Measurements from ENCODE around the gene CLDN2. TPM values are rescaled to one million over a fixed set of nuclear protein-coding genes. Genes with fewer than 3 reads are reported as not detected.

The CLDN2 gene
- total RNA-seq, 2 experiments from 2014 or later = not detected

DNA sequence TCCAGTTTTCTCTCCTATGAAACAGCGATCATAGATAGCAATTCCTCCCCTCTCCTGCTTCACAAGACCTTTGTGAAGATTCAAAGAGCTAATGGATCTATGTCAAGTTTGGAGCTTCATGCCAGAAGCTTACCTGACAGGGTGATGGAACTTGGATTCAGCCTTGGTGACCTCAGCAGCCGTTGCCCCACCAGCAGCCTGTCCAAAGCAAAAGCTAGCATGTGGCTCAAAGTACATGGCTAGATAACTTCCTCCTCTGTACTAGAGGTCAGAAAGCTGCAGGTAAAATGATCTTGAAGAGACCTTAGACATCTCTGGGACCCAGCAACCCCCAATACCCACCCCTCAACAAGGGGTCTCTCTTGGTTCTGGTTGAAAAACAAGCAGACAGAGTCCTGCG, 18.9 kb upstream of the CLDN2 start:
- DNase-seq = no peak
- POLR2A ChIA-PET = no interaction called here
- H3K36me3 Mint-ChIP-seq = no peaks in the 10 kb centered on the region
- H3K9me3 Mint-ChIP-seq = no peaks in the 10 kb centered on the region
- no peaks in the 10 kb centered on the region for H3K27me3 Mint-ChIP-seq
- no peak overlapping the region for H3K4me3 Mint-ChIP-seq
- H3K4me1 Mint-ChIP-seq (ENCODE audit: low read depth) = no peaks in the 10 kb centered on the region
- CTCF ChIA-PET = no interaction called here
- no peak overlapping the region for H3K27ac Mint-ChIP-seq
- intact Hi-C loops (cut with micrococcal nuclease) = no loop called here

DNA sequence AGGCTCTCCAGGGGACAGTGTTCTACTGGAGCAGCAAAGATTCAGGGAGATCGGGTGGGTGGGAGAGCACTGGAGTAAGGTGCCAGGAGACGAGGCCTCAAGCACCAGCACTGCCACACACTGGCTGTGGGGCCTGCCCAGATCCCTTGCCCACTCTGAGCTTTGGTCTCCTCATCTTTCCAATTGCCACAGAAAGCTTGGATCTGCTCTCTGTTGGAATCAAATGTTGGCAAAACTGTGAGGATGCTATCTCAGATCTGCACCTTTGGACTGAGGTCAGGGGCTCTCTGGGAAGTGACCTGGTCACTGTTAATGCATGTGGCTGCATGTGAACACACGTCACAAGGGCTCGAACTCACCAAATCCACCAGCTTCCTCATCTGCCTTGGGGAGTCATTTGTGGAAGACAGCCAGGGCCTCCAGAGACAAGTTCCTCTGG, 18.4 kb upstream of the CLDN2 start:
- no peaks in the 10 kb centered on the region for H3K36me3 Mint-ChIP-seq
- no peak for DNase-seq
- intact Hi-C loops (cut with micrococcal nuclease) = no loop called here
- H3K4me1 Mint-ChIP-seq (ENCODE audit: low read depth) = no peaks in the 10 kb centered on the region
- ChIA-PET CTCF (no interaction called here), POLR2A (no interaction called here)
- no peaks in the 10 kb centered on the region for H3K27me3 Mint-ChIP-seq
- no peak overlapping the region for H3K4me3 Mint-ChIP-seq
- H3K27ac Mint-ChIP-seq = no peak overlapping the region
- H3K9me3 Mint-ChIP-seq = no peaks in the 10 kb centered on the region

DNA sequence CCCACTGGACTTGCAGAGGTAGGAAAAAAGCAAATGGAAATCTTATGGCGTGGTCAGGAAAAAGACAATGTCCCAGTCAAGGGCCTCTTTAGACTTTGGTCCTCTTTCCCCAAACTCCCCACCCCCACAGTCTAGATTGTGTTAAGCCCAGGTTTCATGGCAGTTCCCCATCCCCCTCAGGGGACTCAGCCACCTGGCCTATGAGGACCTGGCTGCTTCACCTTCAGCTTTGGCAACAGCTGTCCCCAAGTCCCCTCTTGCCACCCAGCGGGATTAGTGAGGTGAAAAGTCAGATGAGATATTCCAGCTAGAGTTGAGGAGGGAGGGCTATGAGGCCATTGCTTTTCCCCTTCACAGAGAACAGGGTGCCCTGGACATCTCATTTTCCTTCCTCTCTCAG, 17.5 kb upstream of the CLDN2 start:
- POLR2A ChIA-PET = no interaction called here

DNA sequence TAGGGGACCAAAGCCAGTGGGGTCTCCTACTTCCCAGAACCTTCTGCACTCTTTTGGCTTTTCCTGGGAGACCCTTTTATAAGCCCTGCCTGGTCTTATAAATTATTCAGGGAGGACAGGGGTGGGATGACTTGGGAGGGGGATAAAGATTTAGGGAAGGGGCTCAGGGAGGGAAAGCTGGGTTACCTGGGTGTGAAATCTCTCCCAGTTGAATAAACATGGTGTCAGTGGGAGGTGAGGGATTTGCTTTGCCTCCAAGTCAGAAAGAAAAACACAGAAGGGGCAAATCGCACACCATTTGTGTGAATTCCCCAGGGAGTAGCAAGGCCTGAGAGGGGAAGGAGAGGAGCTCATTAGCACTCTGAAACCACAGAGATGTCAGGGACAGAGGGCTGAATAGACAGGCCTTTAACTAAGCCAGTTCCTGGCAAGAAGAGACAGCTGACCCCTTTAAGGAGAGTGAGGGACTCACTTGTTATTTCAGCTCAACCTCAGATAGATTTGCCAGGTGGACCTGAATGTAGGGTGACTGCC, 16.8 kb upstream of the CLDN2 start, which contains the start of gene RIPPLY1:
RIPPLY1 (minus strand) TSS at position 51 of the 534 bp plus-strand sequence. CDS start 54 bp downstream, outside the sequence.
- Mint-ChIP-seq H3K36me3 (no peaks in the 10 kb centered on the region), H3K4me3 (no peak within 1 kb of the TSS), H3K27me3 (no peaks in the 10 kb centered on the region), H3K27ac (no peak within 1 kb of the TSS), H3K4me1 (ENCODE audit: low read depth) (no peaks in the 10 kb centered on the region), H3K9me3 (no peaks in the 10 kb centered on the region)
- ChIA-PET CTCF (interaction anchor here (1.2 kb wide), 1 partner anchor 9 kb away, joined by 3 read pairs; no protein-coding TSS in a partner anchor), POLR2A (no interaction called here)
- DNase-seq = no peak
- intact Hi-C loops (cut with micrococcal nuclease) = no loop called here

More for the DNA sequence above, 17.5 kb upstream of the CLDN2 start:
- Mint-ChIP-seq H3K36me3 (no peaks in the 10 kb centered on the region), H3K27ac (no peak overlapping the region), H3K4me3 (no peak overlapping the region), H3K4me1 (ENCODE audit: low read depth) (no peaks in the 10 kb centered on the region), H3K9me3 (no peaks in the 10 kb centered on the region), H3K27me3 (no peaks in the 10 kb centered on the region)
- DNase-seq = no peak
- CTCF ChIA-PET = interaction anchor here (1.2 kb wide), 1 partner anchor 8 kb away, joined by 3 read pairs; no protein-coding TSS in a partner anchor
- intact Hi-C loops (cut with micrococcal nuclease) = no loop called here

DNA sequence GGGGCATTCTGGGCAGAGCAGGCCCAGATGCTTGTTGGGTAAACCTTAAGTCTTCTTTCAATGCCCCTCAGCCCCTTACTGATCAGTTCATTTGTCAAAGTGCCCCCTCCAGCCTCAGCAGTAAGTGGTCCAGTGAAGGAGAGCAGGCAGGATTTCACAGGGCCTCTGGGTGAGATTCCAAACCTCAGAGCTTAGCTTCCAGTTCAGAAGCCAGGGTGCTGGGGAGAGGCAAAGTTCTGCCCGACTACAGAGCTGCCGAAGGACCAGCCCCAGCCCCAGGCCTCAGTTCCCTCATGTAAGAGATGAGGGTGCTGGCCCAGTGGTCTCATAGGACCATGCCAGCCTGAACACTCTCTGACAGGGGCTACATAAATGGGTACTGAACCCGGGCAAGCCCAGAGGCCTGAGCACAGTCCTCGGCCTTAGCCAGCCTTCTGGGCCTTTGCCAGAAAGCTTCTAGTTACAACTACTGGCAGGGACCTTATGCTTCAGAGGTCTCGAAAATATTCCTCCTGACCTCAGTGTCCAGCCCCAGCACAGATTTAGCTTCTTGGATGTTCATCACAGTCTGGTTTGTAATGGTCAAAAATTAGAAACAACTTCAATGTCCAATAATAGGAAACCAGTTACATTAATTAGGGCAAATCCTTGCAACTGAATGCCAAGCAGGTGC, 16.2 kb upstream of the CLDN2 start:
- Mint-ChIP-seq H3K36me3 (no peaks in the 10 kb centered on the region), H3K9me3 (no peaks in the 10 kb centered on the region), H3K4me3 (no peak overlapping the region), H3K4me1 (ENCODE audit: low read depth) (no peaks in the 10 kb centered on the region), H3K27ac (no peak overlapping the region), H3K27me3 (no peaks in the 10 kb centered on the region)
- ChIA-PET CTCF (no interaction called here), POLR2A (no interaction called here)
- intact Hi-C loops (cut with micrococcal nuclease) = no loop called here
- no peak for DNase-seq

DNA sequence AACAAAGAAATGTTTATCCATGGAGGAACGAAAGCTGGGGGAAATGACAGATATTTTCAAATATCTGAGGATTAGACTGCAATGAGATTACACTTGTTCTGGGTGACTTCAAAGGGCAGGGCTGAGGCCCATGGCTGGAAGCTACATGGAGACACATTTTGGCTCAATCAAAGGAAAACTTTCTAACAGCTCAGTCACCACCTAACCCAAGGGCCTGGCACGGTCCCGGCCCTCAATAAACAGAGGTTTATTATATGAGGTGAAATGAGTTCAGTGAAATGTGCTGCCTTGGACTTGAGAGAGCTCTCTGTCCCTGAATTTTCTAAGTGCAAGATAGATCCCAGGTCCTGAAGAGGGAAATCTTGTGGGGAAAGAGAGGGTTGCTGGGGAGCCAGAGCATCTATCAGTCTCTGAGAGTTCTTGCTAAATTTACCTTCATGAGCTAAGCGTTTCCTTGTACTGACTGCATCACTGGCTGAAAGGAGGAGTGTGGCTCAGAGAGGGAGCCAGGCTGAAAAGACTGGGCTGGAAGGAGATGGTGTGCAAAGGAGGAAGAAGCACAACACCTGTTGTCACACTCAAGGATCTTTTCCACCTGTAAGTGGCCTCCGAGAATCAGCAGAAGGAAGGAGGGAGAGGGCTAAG, 15.0 kb upstream of the CLDN2 start:
- ChIA-PET CTCF (interaction anchor here (2.4 kb wide), 1 partner anchor 11 kb away, joined by 14 read pairs; no protein-coding TSS in a partner anchor), POLR2A (no interaction called here)
- no peaks in the 10 kb centered on the region for H3K9me3 Mint-ChIP-seq
- no peak for DNase-seq
- H3K4me3 Mint-ChIP-seq = no peak overlapping the region
- no peaks in the 10 kb centered on the region for H3K4me1 Mint-ChIP-seq (ENCODE audit: low read depth)
- H3K36me3 Mint-ChIP-seq = no peaks in the 10 kb centered on the region
- intact Hi-C loops (cut with micrococcal nuclease) = no loop called here
- no peak overlapping the region for H3K27ac Mint-ChIP-seq
- no peaks in the 10 kb centered on the region for H3K27me3 Mint-ChIP-seq

DNA sequence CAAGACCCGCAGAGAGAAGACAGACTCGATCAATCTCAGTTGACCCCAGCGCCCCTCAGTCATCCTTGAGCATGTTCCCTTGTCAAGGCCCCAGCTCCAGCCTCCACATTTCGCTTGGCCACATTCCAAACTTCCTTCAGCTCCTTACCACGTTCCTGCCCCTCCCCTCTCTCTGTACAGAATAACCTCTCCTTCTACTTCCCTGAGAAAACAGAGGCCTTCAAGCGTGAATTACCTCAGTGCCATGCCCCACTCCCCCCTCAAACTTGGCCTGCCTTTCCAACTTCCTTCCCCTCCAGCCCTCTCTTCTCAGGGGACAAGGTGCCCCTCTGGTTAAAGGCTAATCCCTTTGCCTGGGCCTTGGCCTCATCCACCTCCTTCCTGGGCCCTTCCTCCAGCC, 13.8 kb upstream of the CLDN2 start:
- no peaks in the 10 kb centered on the region for H3K27me3 Mint-ChIP-seq
- ChIA-PET POLR2A (no interaction called here), CTCF (interaction anchor here (2.4 kb wide), 1 partner anchor 12 kb away, joined by 14 read pairs; no protein-coding TSS in a partner anchor)
- H3K9me3 Mint-ChIP-seq = no peaks in the 10 kb centered on the region
- H3K36me3 Mint-ChIP-seq = no peaks in the 10 kb centered on the region
- no peak overlapping the region for H3K4me3 Mint-ChIP-seq
- no peaks in the 10 kb centered on the region for H3K4me1 Mint-ChIP-seq (ENCODE audit: low read depth)
- H3K27ac Mint-ChIP-seq = no peak overlapping the region
- DNase-seq = no peak
- intact Hi-C loops (cut with micrococcal nuclease) = no loop called here

DNA sequence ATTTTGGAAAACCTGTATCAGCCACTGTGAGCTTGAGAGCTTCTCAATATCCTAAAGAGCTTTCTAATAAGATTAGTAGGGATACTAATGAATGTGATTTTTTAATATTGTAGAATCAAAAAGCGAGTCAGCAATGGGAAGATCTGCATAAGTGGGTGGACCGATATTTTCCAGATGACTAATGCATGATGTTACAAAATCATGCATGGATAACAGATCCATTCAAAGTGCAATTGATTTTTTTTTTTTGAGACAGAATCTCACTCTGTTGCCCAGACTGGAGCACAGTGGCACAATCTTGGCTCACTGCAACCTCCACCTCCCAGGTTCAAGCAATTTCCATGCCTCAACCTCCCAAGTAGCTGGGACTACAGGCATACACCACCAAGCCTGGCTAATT, 7.3 kb upstream of the CLDN2 start:
- H3K4me3 Mint-ChIP-seq = no peak overlapping the region
- no peaks in the 10 kb centered on the region for H3K9me3 Mint-ChIP-seq
- peaks cover 16% of the 10 kb centered on the region for H3K4me1 Mint-ChIP-seq (ENCODE audit: low read depth)
- H3K27ac Mint-ChIP-seq = no peak overlapping the region
- H3K36me3 Mint-ChIP-seq = no peaks in the 10 kb centered on the region
- CTCF ChIA-PET = interaction anchor here (0.6 kb wide), 1 partner anchor 491 kb away, joined by 3 read pairs; no protein-coding TSS in a partner anchor
- POLR2A ChIA-PET = no interaction called here
- no peak for DNase-seq
- intact Hi-C loops (cut with micrococcal nuclease) = no loop called here
- H3K27me3 Mint-ChIP-seq = peaks cover 2% of the 10 kb centered on the region

DNA sequence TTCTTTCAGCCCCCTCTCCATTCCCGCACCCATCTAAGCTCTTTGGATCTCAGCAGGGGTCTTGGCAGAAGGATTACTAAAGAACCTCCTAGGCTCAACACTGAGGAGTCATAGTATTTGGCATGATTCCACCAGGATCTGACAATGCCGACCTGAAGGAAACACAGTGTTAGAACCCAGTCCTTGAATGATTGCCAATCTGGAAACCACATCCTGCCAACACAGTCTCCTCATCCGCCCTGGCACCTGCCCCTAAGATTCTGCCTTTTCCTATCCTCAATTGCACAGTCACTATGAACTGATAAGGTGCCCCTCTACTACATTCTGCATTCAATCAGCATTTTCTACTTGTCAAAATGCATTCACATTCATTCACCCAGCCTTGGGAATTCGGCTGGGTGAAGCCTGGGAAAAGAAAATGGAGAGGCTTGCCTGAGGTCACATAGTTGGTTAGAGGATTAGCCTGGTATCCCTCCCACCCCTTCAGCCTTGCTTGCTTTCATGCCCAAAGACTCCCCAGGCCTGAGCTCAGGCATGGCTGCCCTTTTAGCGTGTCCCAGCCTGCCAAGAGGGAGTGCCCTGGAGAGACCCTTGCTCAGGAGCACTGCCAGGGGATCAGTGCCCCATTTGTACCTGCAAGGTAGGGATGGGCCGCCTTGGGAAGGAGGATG, 2.2 kb upstream of the CLDN2 start:
- ChIA-PET POLR2A (no interaction called here), CTCF (interaction anchor here (0.6 to 0.8 kb wide), 2 partner anchors 18 to 23 kb away, joined by 3 to 4 read pairs; no protein-coding TSS in a partner anchor)
- Mint-ChIP-seq H3K9me3 (no peaks in the 10 kb centered on the region), H3K4me1 (ENCODE audit: low read depth) (peaks cover 19% of the 10 kb centered on the region), H3K36me3 (no peaks in the 10 kb centered on the region), H3K27me3 (peaks cover 2% of the 10 kb centered on the region), H3K4me3 (no peak overlapping the region), H3K27ac (no peak overlapping the region)
- intact Hi-C loops (cut with micrococcal nuclease) = no loop called here
- DNase-seq = peak; percentile 27

DNA sequence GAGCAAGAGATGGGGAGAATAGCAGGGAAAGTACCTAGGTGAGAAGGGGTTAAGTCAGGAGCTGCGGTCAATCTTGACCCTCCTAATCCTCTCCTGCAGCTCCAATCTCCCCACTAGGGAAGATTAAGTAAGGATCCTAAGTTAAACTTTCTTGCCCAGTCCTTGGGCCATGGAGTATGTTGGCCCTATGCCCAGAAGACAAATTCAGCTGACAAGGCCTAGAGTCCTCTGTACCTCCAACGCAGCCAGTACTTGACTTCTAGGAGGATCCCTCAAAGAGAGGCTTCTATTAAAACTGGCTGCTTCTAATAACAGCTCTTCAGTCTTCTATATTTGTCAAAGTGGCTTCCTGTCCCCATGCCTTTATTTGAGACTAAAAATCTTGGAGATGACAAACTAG, 1.4 kb downstream of the CLDN2 start:
- Mint-ChIP-seq H3K4me3 (no peak overlapping the region), H3K36me3 (no peaks in the 10 kb centered on the region), H3K27ac (no peak overlapping the region), H3K9me3 (no peaks in the 10 kb centered on the region), H3K27me3 (no peaks in the 10 kb centered on the region), H3K4me1 (ENCODE audit: low read depth) (peaks cover 14% of the 10 kb centered on the region)
- ChIA-PET CTCF (no interaction called here), POLR2A (no interaction called here)
- DNase-seq = no peak
- intact Hi-C loops (cut with micrococcal nuclease) = no loop called here

DNA sequence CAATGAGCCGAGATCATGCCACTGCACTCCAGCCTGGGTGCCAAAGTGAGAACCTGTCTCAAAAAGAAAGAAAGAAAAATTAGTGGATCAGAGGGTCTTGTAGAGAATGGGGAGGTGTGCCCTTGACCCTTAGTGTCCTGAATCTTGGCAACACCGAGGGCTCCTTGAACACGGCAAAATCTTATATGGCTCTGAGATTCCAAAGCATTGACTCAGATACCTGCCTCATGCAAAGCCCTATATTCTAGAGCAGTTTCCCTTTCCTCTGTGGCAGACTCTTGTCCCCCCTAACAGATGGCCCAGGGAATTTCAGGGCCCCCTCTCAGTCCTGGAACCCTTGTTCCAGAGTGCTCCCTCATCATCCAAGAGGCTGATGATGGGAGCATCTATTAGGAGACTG, 6.8 kb downstream of the CLDN2 start:
- DNase-seq = no peak
- intact Hi-C loops (cut with micrococcal nuclease) = no loop called here
- no peaks in the 10 kb centered on the region for H3K36me3 Mint-ChIP-seq
- no peak overlapping the region for H3K4me3 Mint-ChIP-seq
- H3K27me3 Mint-ChIP-seq = no peaks in the 10 kb centered on the region
- no peaks in the 10 kb centered on the region for H3K9me3 Mint-ChIP-seq
- CTCF ChIA-PET = no interaction called here
- H3K4me1 Mint-ChIP-seq (ENCODE audit: low read depth) = no peaks in the 10 kb centered on the region
- POLR2A ChIA-PET = no interaction called here
- no peak overlapping the region for H3K27ac Mint-ChIP-seq

DNA sequence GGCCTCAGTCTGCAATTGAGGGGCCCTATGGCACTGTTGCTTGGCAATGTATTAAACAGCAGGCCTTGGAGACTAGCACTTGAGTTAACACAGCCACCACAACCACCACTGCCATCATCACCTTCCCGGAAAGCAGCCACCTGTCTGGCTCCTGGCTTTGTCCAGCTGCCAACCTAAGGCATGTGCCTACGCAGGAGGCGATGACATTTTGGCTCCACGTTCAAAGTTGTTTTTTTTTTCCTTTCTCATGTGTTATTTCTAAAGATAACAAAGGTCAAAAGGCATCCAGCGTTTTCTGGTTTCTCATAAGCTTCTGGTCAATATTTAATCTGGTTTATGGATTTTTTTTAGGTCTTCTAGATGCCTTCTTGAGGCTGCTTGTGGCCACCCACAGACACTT, 7.5 kb downstream of the CLDN2 start:
- intact Hi-C loops (cut with micrococcal nuclease) = no loop called here
- ChIA-PET POLR2A (no interaction called here), CTCF (no interaction called here)
- no peak overlapping the region for H3K27ac Mint-ChIP-seq
- no peak overlapping the region for H3K4me3 Mint-ChIP-seq
- DNase-seq = no peak
- H3K27me3 Mint-ChIP-seq = no peaks in the 10 kb centered on the region
- no peaks in the 10 kb centered on the region for H3K4me1 Mint-ChIP-seq (ENCODE audit: low read depth)
- H3K9me3 Mint-ChIP-seq = no peaks in the 10 kb centered on the region
- no peaks in the 10 kb centered on the region for H3K36me3 Mint-ChIP-seq
